ENCODE results near the gene IL17RC. TPM values are rescaled to one million over a fixed set of nuclear protein-coding genes. Genes with fewer than 3 reads are reported as not detected.

Gene IL17RC
- total and polyA plus RNA-seq, 2 of the 8 experiments (the other 6 are each of a cell fraction or from before 2014, with no cell fraction given) = 11.8 to 13.0 TPM

GRCh38 chr3:9932535-9932842, 15.6 kb downstream of the IL17RC start (continued):
- no peak for TF ChIP-seq CHD7 (IDR thresholded peaks at IDR 0.05; ENCODE audit: insufficient replicate concordance, low read length)
